D721Med (cell line): Measurements from ENCODE around the gene SHLD1.

ENCODE experiments used
- DNase-seq: peaks from one replicate; pipeline ENCODE4 v3.0.0; 2011; ENCODE audit warnings: low spot score; ENCODE audit not compliant: insufficient read length
- FAIRE-seq: peaks from 2 replicates; lab custom pipeline; 2011; peaks lifted over from hg19 to GRCh38; lab: Jason Lieb, UNC
- TF ChIP-seq, protein P1 (sequence below): IDR thresholded peaks from 2 replicates; pipeline ENCODE4 v1.5.1; 2012; ENCODE audit warnings: mild to moderate bottlenecking, control low read depth; ENCODE audit not compliant: insufficient read depth; ENCODE audit errors: missing control alignments

Gene SHLD1

DNA sequence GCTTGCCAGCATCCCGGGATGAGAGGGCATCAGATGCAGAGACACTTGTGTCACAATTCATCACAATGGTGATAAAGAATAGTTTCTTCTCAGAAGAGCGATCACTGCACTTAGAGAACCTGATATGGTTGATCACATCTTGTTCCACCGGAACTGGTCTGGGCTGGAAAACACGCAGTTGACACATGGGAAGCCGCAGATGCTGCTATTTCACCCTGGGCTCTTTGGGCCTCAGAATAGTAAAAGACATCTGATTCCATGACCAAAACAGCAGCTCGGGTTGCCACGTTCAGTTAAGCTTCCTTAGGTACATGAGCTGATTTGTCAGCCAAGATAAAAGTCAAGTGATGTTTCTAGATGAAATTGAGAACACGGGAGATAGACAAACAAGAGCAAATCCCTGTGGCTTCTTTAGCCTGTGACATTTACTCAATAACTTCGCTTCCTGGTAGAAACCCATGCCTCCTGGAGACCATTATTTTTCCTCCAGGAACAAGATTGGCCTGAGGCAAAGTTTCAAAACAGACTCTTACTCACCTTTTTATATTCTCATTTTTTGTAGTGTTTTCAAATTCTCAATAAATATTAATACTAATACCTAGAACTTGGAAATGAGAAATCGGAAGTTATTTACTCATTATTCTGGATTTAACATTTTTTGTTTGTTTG lies 140.7 kb downstream of the SHLD1 start:
- no peak for DNase-seq
- FAIRE-seq: no peak
- TF ChIP-seq, protein P1, sequence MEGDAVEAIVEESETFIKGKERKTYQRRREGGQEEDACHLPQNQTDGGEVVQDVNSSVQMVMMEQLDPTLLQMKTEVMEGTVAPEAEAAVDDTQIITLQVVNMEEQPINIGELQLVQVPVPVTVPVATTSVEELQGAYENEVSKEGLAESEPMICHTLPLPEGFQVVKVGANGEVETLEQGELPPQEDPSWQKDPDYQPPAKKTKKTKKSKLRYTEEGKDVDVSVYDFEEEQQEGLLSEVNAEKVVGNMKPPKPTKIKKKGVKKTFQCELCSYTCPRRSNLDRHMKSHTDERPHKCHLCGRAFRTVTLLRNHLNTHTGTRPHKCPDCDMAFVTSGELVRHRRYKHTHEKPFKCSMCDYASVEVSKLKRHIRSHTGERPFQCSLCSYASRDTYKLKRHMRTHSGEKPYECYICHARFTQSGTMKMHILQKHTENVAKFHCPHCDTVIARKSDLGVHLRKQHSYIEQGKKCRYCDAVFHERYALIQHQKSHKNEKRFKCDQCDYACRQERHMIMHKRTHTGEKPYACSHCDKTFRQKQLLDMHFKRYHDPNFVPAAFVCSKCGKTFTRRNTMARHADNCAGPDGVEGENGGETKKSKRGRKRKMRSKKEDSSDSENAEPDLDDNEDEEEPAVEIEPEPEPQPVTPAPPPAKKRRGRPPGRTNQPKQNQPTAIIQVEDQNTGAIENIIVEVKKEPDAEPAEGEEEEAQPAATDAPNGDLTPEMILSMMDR: no peak

DNA sequence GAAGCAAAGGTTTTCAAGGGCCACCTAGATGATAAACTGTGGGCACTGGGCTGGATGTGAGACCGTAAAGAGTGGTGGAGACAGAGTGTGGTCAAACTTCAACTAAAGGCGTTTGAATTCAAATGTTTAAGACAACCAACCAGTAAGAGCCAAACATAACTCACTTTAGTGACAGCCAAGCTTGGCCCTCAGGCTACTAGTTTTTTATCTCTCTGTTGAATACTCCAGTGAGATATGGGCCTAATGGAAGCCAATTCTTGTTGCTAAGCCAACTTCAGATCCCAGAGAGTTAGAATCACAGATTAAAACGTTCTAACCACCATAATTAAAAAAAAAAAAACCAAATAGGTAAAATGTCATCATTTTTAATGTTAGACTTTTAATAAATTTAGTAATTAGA lies 142.9 kb downstream of the SHLD1 start:
- FAIRE-seq (no peak), DNase-seq (no peak)
- TF ChIP-seq, protein P1: no peak

DNA sequence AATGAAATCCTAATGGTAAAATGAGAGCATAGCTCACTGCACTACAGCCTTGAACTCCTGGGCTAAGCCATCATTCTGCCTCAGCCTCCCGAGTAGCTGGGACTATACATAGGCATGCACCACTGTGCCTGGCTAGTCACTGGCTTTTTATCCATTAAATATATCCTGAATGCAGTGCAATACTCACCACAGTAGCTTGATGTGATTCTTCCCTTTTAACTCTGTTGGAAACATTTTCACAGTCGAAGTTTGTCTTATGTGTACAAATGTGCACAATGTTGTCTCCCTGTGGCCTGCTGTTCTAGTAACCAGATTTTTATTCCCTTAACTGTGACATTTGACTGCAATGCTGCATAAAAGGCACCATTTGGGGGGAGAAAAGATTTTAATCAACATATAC lies 143.4 kb downstream of the SHLD1 start:
- DNase-seq: no peak
- FAIRE-seq: no peak
- TF ChIP-seq, protein P1: no peak

DNA sequence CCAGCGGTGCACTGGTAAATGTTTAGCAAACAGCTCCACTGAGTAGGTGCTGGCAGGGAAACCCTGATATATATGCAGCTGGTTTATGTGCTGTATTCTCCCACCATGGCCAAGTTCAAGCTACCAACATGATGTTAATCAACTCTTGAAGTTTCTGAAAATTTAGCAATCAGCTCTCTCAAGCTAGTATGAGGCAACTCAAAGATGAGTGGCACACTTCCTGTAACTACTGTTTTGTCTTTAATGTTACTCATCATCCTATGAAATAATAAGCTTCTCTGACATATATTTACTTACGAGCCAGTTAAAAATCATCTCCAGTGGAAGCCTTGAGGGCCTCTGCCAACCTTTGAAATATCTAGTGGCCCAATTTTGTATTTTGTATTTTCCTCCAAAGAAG lies 145.4 kb downstream of the SHLD1 start:
- TF ChIP-seq, protein P1: no peak
- DNase-seq (no peak), FAIRE-seq (no peak)

DNA sequence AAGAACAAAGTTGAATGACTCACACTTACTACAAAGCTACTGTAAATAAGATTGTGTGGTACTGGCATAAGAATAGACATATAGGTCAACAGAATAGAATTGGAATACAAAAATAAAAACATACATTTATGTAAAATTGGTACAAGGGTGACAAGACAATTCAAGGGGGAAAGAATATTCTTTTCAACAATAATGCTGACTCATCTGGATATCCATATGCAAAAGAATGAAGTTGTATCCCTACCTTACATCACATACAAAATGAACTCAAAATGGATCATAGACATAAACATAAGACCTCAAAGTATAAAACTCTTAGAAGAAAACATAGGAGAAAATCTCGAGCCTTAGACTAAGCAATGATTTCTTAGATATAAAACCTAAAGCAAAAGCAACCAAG lies 149.2 kb downstream of the SHLD1 start:
- DNase-seq (no peak), FAIRE-seq (no peak)
- TF ChIP-seq, protein P1: no peak

GRCh38 chr20:5900908-5901307 lies 150.7 kb downstream of the SHLD1 start:
- DNase-seq: no peak
- FAIRE-seq: no peak
- TF ChIP-seq, protein P1: no peak

GRCh38 chr20:5908981-5909380 lies 158.8 kb downstream of the SHLD1 start:
- no peak for DNase-seq
- no peak for FAIRE-seq
- TF ChIP-seq, protein P1: no peak
